Stimulated activated CD4-positive, alpha-beta T cell treated with anti-CD3 and anti-CD28 coated beads, TNF-alpha, amount 100 ng/mL, for 4 hours (primary cell): Measurements from ENCODE around the gene ABCE1.

Experiments
- DNase-seq, 3 experiments: peaks; one replicate each; pipeline ENCODE4 v3.0.0-alpha.2; 2020; ENCODE audit warnings: low read depth in 3 of 3

The ABCE1 gene

DNA sequence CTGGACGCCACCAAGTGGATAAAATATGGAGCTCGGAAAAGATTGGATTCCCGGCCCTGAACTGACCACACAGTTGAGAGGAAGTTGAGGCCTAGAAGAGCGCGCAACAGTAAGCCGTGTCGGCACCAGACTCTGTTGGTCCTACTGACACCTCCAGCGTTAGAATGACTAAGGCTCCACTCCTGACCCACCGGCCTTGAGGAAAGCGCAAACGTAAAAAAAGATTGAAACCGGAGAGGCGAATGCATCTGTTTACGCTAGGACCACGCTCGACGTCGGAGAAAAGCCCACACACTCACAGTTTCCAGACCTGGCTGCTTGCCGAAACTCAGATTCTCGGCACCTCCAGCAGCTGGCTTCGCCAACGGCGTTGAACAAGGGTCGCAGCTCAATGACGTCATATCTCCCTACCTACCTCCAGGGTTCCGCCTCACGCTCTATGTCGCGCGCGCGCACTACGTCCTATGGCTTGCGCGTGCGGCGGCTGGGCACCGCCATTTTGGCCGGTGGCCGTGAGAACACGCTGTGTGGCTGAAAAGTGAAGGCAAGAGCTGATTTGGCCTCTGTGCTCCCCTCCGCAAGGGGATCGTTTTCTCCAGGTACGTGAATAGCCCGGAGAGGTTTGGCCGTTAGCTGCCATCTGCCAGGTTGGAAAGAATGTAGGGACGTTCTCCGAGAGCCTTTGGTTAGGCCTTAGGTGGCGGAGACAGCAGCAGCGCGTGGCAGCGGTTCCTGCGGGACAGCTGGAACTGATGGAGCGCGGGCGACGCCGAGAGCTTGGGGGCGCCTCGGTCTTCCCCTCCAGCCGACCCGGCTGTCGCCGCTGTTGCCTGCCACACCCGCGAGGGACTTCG lies at the start of gene ABCE1, which contains the start of gene ANAPC10:
Gene ABCE1 (plus strand): TSS at position 491 of the 854 bp plus-strand sequence. CDS start 6,102 bp downstream, outside the sequence.
Gene ANAPC10 (minus strand): TSS at position 376 of the 854 bp plus-strand sequence. CDS start 2,097 bp downstream, outside the sequence.
- DNase-seq = peak; percentile 82 to 93 (median 92)

DNA sequence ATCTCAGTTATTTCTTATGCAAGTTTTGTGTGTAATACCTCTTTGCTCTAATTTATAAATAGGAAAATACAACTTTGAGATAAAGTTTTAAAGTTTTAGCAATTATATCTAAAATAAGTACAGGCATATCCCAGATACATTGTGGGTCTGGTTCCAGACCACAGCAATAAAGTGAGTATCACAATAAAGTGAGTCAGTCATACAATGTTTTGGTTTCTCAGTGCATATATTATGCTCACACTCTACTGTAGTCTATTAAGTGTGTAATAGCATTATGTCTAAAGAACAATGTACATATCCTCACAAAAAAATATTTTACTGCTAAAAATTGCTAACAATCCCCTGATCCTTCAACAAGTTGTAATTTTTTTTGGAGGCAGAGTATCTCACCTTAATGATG lies 49.3 kb upstream of the ABCE1 start:
- DNase-seq = no peak

DNA sequence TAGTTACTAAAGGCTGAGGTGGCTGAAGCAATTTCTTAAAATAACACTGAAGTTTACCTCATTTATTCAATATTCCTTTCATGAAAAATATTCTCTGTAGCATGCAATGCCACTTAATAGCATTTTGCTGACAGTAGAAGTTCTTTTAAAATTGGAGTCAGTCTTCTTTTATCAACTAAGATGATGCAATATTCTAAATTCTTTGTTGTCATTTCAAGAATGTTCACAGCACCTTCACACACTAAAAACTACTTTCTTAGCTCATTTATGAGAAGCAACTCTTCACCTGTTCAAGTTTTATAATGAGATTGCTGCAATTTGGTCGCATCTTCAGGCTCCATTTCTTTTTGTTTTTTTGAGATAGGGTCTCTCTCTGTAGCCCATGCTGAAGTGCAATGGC lies 48.9 kb upstream of the ABCE1 start:
- no peak for DNase-seq

DNA sequence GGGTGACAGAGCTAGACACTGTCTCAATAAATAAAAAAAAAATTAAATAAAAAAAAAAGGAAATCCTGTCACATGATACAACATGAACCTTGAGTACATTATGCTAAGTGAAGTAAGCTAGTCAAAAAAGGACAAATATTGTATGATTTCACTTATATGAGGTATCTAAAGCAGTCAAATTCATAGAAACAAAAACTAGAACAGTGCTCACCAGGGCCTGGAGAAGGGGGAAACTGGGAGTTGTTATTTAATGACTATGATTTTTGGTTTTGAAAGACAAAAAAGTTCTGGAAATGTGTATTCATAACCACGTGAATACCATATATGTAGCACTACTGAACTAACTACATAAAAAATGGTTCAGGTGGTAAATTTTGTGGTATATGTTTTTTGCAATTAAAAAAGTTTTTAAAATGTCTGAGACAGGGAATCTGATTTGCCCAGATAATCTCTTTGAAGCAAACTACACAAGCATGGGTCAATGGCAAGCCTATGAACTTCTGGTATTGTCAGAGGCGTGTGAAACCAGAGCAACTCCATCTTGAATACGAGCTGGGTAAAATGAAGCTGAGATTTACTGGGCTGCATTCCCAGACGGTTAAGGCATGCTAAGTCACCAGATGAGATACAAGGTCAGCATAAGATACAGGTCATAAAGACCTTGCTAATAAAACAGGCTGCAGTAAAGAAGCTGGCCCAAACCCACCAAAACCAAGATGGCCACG lies 42.4 kb upstream of the ABCE1 start:
- DNase-seq = no peak

DNA sequence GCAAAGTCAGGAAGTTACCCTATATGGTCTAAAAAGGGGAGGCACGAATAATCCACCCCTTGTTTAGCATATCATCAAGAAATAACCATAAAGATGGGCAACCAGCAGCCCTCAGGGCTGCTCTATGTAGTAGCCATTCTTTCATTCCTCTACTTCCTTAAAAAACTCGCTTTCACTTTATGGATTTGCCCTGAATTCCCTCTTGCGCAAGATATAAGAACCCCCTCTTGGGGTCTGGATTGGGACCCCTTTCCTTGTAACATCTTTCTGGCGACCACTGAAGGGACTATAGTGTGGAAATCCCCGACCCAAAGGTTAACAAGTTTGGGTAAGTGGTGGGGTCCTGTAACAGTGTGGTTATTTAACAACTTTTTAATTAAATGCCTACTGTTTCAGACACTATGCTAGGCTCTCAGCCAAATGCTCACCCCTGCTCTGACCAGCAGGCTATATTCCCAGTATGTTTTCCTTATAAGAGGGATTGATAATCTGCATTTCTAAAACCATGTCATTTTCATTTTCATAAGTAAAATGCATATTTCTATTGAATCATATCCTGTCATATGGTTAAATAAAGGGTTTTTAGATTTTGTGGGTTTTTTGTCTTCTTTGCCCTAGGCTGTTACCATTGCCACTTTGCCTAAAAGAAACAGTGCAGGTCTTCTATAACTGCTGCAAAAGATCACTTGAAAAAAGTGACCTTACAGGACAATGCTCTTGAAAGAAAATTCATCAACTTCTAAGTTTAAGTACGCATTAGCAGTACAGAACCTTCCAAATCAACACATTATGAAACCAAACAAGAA lies 41.6 kb upstream of the ABCE1 start:
- DNase-seq = no peak

DNA sequence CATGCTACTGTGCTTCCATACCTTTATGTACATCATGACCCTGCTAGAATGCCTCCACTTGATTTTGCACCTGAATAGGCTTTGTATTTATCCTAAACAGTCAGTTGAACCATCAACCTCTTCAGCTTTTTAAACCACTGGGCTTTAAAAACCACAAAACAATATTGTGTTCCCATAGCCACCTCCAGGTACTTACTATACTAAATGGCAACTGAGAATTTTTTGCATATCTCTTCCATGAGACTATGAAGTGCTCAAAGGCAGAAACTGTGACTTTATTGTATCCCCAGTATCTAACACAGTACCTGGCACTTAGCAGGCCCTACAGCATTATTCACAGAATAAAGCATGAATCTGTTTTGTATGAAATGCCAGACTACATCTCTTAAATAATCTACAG lies 39.9 kb upstream of the ABCE1 start:
- DNase-seq = no peak

DNA sequence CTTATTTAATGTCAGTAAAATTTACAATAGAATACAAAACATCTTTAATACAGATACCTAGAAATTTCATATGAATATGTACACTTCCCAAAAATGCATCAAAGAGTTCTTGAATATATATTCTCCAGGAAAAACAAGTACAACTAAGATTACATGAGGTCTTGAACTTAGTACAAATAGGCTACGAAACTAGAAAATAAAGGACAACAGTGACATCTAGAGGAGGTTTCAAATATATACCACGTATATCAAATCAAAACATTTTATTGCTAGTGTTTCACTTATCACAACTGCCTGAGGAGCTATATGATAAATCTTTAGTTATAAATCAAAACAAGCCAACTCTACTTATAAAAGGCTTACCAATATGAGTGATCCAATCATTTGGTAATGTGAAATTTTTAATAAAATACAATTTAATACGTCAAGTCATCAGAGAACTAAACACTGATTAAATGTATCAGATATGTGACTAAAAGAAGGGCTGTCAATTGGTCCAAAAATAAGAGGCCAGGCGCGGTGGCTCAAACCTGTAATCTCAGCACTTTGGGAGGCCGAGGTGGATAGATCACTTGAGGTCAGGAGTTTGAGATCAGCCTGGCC lies 36.7 kb upstream of the ABCE1 start:
- no peak for DNase-seq

DNA sequence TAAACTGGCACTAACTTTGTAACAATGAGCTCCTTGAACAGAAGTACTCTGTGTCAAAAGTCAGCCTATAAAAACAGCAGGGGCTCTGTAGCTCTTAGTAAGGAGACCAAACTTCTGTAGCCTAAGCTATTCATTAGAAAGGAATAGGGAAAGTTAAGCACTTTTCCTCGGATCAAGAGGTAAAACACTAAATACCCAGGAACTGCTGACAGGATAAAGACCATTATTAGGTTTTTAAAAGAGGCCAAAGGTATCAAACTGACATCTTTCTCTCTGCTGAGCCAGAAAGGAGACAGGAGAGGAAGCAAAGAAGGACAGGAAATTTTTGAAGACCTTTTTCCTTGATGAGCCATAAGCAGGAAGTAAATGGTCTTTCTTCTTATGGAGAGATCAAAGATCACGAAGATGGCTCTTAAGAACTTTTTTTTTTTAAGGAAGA lies 32.0 kb upstream of the ABCE1 start:
- no peak for DNase-seq

DNA sequence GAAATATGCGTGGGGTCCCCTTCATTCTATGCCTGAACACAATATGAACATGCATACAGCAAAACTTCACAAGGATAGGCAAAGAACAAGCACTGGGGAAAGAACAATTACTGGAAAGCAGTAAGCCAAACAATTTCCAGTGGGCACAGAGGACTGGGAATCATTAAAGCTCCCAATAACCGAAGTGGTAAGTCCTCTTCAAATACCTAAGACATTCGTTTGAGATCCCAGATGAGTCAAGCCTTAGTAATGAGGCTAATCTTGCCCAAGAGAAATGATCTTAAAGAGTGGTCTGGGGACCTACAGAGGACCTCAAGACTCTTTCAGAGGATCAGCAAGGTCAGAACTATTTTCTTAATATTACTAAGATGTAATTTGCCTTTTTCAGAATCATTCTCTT lies 28.8 kb upstream of the ABCE1 start:
- DNase-seq = no peak

DNA sequence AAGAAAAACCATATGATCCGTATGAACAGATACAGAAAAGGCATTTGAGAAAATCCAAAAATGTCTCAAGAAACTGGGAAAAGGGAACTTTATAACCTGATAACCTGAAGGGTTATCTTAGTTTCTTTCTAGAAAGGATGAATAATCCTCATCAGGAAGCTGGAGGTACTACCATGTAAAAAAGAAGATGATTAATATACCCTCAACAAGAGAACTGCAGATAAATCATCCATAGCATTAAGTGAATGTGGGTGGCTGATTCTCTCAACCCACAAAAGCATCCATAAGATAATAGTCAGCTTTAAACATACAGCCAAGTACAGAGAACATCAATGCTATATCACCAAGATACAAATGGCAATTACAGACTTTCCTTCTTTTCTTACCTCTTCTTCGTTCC lies 26.6 kb upstream of the ABCE1 start:
- no peak for DNase-seq

DNA sequence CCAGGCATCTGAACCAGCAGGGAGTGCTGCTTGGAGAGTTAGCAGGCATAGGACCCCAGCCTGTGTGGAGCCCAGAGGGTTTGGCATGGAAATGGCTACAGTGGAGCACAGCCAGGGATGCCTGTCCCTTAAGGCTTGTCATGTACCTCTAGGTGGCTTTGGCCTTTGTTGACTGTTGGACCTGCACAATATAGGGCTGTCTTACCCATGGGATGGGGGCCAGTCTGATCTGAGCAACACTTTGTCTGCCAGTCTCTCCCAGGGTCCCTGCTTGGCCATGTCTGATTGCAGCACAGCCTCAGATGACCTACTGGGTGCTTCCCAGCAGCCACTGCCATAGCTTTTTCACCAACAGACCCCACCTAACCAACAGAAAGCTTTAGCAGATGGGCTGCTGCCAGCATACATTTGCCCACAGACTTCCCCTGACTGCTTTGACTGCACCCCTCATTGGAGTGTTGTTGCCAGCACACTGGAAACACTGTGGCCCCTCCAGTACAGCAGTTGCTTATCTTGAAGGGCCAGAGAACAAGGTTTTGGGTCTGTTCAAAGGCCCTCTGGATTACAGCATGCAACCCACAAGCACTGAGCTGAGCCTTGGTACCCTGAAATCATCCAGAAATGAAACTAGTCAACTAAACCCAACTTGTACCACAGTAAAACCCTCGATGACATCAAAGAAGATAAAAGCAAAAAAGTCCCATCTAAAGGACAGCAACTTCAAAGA lies 22.2 kb upstream of the ABCE1 start:
- no peak for DNase-seq

DNA sequence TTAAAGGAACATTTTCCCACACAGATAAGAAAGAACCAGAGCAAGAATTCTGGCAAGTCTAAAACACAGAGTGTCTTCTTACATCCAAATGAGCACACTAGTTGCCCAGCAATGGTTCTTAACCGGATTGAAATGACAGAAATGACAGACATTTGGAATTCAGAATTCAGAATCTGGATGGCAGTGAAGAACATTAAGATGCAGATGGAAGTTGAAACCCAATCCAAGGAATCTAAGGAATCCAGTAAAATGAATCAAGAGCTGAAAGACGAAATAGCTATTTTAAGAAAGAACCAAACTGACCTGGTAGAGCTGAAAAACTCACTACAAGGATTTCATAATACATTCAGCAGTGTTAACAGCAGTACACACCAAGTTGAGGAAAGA lies 21.6 kb upstream of the ABCE1 start:
- no peak for DNase-seq

DNA sequence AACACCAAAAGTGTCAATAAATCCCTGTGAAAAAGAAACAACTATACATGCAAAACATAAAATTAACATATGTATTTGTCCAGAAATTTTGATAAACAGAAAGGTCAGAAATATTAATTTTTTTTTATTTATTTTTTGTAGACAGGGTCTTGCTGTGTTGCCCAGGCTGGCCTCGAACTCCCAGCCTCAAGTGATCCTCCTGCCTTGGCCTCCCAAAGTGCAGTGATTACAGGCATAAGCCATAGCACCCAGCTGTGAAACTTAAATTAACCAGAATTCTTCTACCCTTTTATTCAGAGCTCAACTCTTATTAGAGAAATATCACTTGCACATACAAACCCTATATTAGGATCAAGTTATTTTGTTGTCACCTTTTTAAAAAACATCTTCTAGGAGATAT lies 16.4 kb upstream of the ABCE1 start:
- no peak for DNase-seq

DNA sequence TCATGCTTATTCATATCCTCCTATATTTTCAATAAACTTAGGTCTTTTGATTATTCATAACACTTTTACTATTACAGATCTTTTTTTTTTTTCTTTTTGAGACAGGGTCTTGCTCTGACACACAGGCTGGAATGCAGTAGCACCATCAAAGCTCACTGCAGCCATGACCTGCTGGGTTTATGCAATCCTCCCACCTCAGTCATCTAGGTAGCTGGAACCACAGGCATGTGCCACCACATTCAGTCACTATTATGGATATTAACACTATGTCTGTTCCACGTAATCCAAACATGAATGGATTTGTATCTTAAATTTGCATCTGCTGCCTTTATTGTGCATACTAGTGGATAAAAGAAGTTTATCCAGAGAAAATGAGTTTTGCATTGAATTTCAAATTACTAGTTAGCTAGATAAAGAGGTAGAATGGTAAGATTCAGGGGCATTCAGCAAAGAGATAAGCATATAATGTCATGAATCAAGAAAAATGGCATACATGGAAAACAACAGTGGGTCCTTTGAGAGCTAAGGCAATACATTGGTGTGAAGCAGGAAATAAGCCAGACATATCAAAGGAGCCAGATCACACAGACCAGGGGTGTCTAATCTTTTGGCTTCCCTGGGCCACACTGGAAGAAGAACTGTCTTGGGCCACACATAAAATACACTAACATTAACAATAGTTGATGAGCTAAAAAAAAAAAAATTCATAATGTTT lies 14.1 kb upstream of the ABCE1 start:
- no peak for DNase-seq

DNA sequence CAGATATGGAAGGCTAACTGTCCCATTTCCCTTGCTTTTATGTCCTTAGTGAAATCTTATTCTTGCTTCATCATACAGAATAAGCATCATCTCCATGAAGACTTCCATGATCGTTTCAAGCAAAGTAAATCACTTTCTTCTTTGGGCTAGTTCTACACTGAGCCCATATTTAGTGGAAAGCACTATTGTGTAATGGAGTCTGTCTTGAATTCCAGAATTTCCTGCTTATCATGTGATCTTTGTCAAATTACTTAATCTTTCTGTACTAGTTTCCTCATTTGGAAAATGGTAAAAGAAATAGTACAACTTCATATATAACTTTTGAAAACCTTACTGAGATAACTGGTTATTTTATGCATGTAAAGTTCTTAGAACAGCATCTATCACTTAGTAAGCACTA lies 7.7 kb upstream of the ABCE1 start:
- DNase-seq = no peak

DNA sequence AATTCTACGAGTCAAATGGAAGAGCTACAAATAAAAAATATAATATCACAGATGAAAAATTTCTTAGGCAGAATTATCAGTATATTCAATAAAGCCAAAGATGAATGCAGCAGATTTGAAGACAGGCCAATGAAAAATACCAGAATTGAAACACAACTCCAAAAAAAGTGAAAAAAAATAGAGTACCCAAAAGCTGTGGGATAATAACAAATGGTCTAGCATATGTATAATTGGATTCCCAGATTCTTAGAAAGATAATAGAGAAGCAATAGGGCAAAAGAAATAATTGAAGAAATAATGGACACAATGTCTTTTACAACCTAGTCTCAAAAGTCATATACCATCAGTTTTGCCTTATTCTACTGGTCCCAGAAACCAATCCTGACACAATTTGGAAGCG lies 4.5 kb upstream of the ABCE1 start:
- no peak for DNase-seq

DNA sequence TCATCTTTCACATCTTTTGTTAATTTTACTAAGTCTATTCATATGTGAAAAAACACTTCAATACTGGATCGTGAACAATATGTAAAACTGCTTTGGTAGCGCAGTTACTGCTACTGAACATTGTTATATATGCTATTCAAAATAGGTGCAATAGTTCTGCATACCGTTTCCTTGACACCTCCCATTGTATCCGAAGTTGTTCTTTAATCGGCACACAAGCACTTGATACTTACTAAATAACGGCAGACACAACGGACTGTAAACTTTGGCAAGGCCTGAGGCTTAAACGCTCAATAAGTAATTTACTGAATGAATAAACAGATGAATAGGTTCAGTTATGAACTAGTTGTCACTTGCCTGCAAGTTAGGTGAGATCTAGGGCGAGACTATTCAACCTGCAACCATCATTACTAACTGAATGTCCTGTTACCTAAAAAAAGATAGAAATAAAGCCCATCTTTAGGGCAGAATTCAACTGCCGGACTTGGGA lies 735 bp upstream of the ABCE1 start:
- DNase-seq = no peak

DNA sequence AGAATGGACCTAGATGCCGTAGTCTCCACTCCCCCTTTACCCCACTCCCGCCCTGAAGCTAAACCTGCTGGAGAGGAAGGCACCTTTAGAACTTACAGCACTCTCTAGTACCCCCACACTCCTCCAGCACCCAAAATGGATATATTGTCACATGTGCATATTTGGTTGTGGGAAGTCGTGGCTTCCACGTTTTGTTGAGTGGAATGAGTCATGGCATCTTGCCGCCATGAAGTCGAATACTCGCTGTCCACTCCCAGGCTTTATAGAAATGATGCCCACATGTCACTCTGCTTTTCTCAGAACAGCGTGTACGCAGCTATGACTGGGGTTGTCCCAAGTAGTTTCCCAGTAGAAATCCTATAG lies 545 bp downstream of the ABCE1 start:
- DNase-seq = peak in 2 of 3 experiments; percentile 30

DNA sequence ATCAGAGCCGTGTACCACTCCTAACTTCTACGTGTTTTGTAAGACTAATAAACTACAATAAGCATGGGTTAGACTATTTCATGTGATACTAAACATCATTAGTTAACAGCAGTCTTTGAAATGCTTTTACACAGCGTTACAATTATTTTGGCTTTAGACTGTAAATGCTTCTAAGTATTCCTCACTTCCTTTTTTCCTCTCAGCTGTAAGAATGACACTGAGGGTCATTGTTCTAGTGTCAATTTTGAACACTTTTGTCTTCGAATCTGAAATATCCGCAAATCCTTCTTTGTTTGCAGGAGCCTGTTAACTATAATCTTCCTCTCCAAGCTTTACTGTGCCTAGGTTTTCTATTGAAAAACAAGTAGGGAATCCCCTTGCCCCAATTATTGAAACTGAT lies 1.5 kb downstream of the ABCE1 start:
- DNase-seq = no peak

DNA sequence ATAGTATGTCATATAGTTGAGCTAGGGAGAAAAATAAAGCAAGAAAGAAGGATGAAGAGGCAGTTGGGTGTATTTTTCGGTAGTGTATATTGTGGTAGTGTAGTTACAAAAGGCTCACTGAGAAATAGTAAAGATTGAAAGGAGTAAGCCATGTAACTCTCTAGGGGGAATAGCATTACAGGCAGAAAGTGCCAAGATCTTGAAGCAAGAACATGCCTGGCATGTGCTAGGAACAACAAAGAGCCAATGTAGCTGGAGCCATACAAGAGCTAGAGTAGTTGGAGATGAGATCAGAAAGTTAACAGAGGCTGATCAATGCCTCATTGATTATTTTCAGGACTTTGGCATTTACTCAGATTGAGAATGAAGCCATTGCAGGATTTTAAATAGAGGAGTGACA lies 3.0 kb downstream of the ABCE1 start:
- no peak for DNase-seq
